PFSK-1 (cell line): Measurements from ENCODE around the gene HIF1A.

Experiments used
- FOXP2 ChIP-seq: optimal IDR thresholded peaks from 2 replicates; pipeline ENCODE3; 2011; ENCODE audit warnings: borderline replicate concordance, control low read depth, inconsistent platforms; ENCODE audit not compliant: insufficient read depth; ENCODE audit errors: extremely low read length, extremely low read depth
- POLR2AphosphoS5 ChIP-seq: IDR thresholded peaks from 2 replicates; pipeline ENCODE4 v1.6.1; 2012; ENCODE audit warnings: low read depth, mild to moderate bottlenecking, control low read depth, low read length, moderate library complexity
- SIN3A ChIP-seq: IDR thresholded peaks from 2 replicates; pipeline ENCODE4 v1.6.1; 2012; ENCODE audit warnings: mild to moderate bottlenecking, low read length, moderate library complexity, borderline replicate concordance; ENCODE audit not compliant: insufficient read depth
- TAF1 ChIP-seq: IDR thresholded peaks from 2 replicates; pipeline ENCODE4 v1.6.1; 2012; ENCODE audit warnings: low read length, control low read depth, borderline replicate concordance; ENCODE audit not compliant: insufficient read depth
- TF ChIP-seq, protein P1 (sequence below), 2 experiments: IDR thresholded peaks; 2 replicates each; pipeline versions ENCODE4 v1.6.1 to v1.8.0; 2011 to 2012; ENCODE audit warnings: low read depth in 2 of 2, low read length in 2 of 2, control low read depth in 1 of 2, inconsistent platforms in 1 of 2, mild to moderate bottlenecking in 1 of 2, moderate library complexity in 1 of 2; ENCODE audit not compliant: insufficient read depth in 1 of 2

HIF1A gene

GRCh38 chr14:61690039-61690438 is 5.3 kb upstream of the HIF1A start:
- no peak for TF ChIP-seq SIN3A
- no peak for TF ChIP-seq POLR2AphosphoS5
- TF ChIP-seq, protein P1, sequence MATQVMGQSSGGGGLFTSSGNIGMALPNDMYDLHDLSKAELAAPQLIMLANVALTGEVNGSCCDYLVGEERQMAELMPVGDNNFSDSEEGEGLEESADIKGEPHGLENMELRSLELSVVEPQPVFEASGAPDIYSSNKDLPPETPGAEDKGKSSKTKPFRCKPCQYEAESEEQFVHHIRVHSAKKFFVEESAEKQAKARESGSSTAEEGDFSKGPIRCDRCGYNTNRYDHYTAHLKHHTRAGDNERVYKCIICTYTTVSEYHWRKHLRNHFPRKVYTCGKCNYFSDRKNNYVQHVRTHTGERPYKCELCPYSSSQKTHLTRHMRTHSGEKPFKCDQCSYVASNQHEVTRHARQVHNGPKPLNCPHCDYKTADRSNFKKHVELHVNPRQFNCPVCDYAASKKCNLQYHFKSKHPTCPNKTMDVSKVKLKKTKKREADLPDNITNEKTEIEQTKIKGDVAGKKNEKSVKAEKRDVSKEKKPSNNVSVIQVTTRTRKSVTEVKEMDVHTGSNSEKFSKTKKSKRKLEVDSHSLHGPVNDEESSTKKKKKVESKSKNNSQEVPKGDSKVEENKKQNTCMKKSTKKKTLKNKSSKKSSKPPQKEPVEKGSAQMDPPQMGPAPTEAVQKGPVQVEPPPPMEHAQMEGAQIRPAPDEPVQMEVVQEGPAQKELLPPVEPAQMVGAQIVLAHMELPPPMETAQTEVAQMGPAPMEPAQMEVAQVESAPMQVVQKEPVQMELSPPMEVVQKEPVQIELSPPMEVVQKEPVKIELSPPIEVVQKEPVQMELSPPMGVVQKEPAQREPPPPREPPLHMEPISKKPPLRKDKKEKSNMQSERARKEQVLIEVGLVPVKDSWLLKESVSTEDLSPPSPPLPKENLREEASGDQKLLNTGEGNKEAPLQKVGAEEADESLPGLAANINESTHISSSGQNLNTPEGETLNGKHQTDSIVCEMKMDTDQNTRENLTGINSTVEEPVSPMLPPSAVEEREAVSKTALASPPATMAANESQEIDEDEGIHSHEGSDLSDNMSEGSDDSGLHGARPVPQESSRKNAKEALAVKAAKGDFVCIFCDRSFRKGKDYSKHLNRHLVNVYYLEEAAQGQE (IDR thresholded peaks at IDR 0.05; ENCODE audit: insufficient read depth in 1 of 2, low read depth in 2 of 2, low read length in 2 of 2): no peak
- TF ChIP-seq TAF1: no peak
- no peak for TF ChIP-seq FOXP2

DNA sequence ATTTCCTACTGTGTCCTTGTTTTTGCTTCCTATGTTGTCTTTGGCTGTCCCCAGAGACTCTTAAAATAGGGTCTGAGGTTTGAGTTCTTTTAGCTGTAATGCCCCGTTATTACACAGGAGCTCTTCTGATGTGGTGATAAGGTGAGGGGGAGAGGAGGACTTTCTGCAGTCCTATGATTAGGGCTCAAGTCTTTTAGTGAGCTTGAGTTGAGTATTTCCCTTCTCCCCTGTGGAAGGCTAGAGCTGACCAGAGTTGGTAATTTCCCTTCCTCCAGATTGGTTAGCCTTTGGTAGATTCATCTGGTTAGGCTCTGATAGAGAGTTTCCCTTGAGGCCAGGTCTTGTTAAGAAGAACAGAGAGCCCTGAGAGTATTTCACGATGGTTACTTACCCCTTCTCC is 4.3 kb upstream of the HIF1A start:
- TF ChIP-seq POLR2AphosphoS5 (no peak), TAF1 (no peak)
- TF ChIP-seq, protein P1 (IDR thresholded peaks at IDR 0.05; ENCODE audit: insufficient read depth in 1 of 2, low read depth in 2 of 2, low read length in 2 of 2): no peak

DNA sequence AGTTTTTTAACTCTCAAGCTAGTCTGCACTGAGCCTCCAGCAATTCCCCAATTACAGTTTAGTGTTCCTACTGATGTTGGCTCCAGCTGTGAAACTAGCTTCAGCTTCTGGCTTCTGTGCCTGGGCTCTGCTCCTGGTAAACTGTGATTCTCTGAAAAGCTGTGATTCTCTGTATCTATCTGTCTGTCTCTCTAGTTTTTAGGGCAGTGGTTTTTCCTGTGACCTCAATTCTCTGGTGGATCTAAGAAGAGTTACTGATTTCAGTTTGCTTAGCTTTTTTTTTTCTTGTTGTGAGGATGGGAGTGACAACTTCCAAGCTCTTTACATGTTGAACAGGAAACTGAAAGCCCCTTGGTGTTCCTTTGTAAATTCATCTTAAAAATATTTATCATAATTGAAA is 3.8 kb upstream of the HIF1A start:
- TF ChIP-seq, protein P1 (IDR thresholded peaks at IDR 0.05; ENCODE audit: insufficient read depth in 1 of 2, low read depth in 2 of 2, low read length in 2 of 2): no peak
- TF ChIP-seq SIN3A (no peak), TAF1 (no peak), POLR2AphosphoS5 (no peak), FOXP2 (no peak)

DNA sequence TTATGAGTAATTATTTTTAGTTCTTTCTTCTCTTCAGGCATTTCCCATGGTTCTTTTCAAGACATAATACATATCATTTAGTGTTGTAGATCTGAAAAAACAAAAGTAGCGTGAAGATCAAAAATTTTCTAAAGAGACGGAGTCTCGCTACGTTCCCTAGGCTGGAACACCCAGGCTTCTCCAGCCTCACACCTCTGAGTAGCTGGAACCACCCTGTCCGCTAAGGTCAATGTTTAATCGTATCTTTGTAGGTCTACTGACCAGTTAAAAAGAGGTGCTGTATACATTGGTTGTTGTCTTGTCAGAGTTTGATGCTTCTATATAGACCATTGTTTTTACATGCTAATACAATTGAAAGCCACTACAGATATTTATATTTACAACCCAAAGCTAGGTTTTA is 1.3 kb upstream of the HIF1A start:
- no peak for TF ChIP-seq POLR2AphosphoS5
- no peak for TF ChIP-seq SIN3A
- TF ChIP-seq, protein P1 (IDR thresholded peaks at IDR 0.05; ENCODE audit: insufficient read depth in 1 of 2, low read depth in 2 of 2, low read length in 2 of 2): no peak
- TF ChIP-seq FOXP2: no peak
- no peak for TF ChIP-seq TAF1

DNA sequence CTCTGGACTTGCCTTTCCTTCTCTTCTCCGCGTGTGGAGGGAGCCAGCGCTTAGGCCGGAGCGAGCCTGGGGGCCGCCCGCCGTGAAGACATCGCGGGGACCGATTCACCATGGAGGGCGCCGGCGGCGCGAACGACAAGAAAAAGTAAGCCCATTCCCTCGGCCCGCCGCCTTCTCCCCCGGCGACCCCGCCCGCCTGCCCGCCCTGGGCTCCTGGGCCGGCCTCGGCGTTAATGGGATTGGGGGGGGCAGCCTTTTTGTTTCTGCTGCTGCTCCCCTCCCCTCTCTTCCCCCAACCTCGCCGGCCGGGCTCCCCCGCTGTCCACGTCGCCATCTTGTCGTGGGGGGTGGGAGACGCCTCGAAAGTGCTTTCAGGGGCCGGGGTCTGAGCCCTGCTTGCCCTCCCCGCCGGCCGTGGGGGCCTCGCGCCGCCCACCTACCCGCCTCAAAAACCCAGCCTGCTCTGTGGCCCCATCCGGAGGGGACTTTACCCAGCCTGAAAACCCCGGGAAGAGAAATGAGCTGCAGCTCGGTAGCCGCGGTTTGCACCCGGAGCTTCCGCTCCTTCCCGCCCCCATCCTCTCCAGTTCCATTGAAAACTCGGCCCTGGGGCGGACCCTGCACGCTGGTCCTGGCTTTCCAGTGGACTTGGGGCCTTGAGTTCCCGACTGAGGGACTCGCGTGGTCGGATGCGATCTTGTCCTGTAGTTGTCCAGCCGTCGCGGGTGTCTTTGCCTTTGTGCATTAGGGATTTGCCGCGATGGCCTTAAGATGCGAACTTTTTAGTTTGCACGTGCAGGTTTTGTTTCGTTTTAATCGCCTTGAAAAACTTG is 598 bp downstream of the HIF1A start:
- no peak for TF ChIP-seq POLR2AphosphoS5
- TF ChIP-seq FOXP2: no peak
- TF ChIP-seq SIN3A: no peak
- TF ChIP-seq TAF1: peak; percentile 50; the same call in 1 of the 2 replicates
